GM23338 (cell line): ENCODE results near the gene RGMB. TPM values are rescaled to one million over a fixed set of nuclear protein-coding genes. Genes with fewer than 3 reads are reported as not detected.

Experiments used
- ATAC-seq: fragments of 200-7000 bp; cut with Tn5 transposase; 3 replicates; pipeline ENCODE4 v1.9.1; 2020
- DNase-seq: peaks from one replicate; pipeline ENCODE4 v3.0.0-alpha.2; 2015; ENCODE audit warnings: low spot score
- H2AFZ ChIP-seq: fragments of 200-600 bp; sonication (generic); 2 replicates; pipeline ENCODE4 v1.8.0; 2016; ENCODE audit warnings: antibody characterized with exemption, mild to moderate bottlenecking, moderate library complexity
- H3F3A ChIP-seq: fragments of 200-600 bp; sonication (generic); replicated peaks from 2 replicates; pipeline ENCODE4 v1.8.0; 2017; ENCODE audit warnings: antibody characterized with exemption, mixed run types, low read depth
- H3K27ac ChIP-seq: fragments of 200-600 bp; sonication (generic); 2 replicates; pipeline ENCODE4 v1.6.1; 2016; ENCODE audit warnings: low read depth
- H3K27me3 ChIP-seq: fragments of 200-600 bp; sonication (generic); 2 replicates; pipeline ENCODE4 v1.8.0; 2016; ENCODE audit warnings: mild to moderate bottlenecking, mixed run types, moderate library complexity; ENCODE audit not compliant: insufficient read depth
- H3K36me3 ChIP-seq: fragments of 200-600 bp; sonication (generic); 2 replicates; pipeline ENCODE4 v1.8.0; 2016; ENCODE audit warnings: mild to moderate bottlenecking; ENCODE audit not compliant: insufficient read depth
- H3K4me1 ChIP-seq: fragments of 200-600 bp; sonication (generic); 2 replicates; pipeline ENCODE4 v1.8.0; 2016; ENCODE audit warnings: mild to moderate bottlenecking, moderate library complexity; ENCODE audit not compliant: insufficient read depth
- H3K4me2 ChIP-seq: fragments of 200-600 bp; sonication (generic); 2 replicates; pipeline ENCODE4 v1.7.1; 2017; ENCODE audit warnings: mixed run types
- H3K4me3 ChIP-seq: fragments of 200-600 bp; sonication (generic); 2 replicates; pipeline ENCODE4 v1.6.1; 2016; ENCODE audit warnings: mixed run types
- H3K79me2 ChIP-seq: fragments of 200-600 bp; sonication (generic); replicated peaks from 2 replicates; pipeline ENCODE4 v1.8.0; 2017; ENCODE audit warnings: mild to moderate bottlenecking; ENCODE audit not compliant: insufficient read depth
- H3K9me2 ChIP-seq: fragments of 200-600 bp; sonication (generic); 2 replicates; pipeline ENCODE4 v1.8.0; 2017; ENCODE audit not compliant: insufficient read depth
- H4K20me1 ChIP-seq: fragments of 200-600 bp; sonication (generic); replicated peaks from 2 replicates; pipeline ENCODE4 v1.8.0; 2017; ENCODE audit warnings: mild to moderate bottlenecking; ENCODE audit not compliant: insufficient read depth
- H3K27ac Mint-ChIP-seq: 2 replicates; pipeline ENCODE4 v1.8.0; 2020; ENCODE audit warnings: inconsistent platforms, mild to moderate bottlenecking, moderate library complexity, mixed read lengths
- H3K27me3 Mint-ChIP-seq: 3 replicates; pipeline ENCODE4 v1.8.0; 2022; ENCODE audit warnings: low read depth, mild to moderate bottlenecking, moderate library complexity, mixed read lengths, inconsistent platforms; ENCODE audit not compliant: insufficient read depth, poor library complexity
- H3K36me3 Mint-ChIP-seq: 3 replicates; pipeline ENCODE4 v1.8.0; 2021; ENCODE audit warnings: low read depth, mild to moderate bottlenecking, inconsistent platforms, moderate library complexity, mixed read lengths
- H3K4me1 Mint-ChIP-seq: 3 replicates; pipeline ENCODE4 v1.8.0; 2020; ENCODE audit warnings: mild to moderate bottlenecking, inconsistent platforms, mixed read lengths
- H3K4me3 Mint-ChIP-seq: 3 replicates; pipeline ENCODE4 v1.8.0; 2021; ENCODE audit warnings: moderate library complexity, mild to moderate bottlenecking, inconsistent platforms, mixed read lengths
- H3K9me3 Mint-ChIP-seq: 3 replicates; pipeline ENCODE4 v1.8.0; 2020; ENCODE audit warnings: moderate library complexity, mild to moderate bottlenecking, inconsistent platforms, mixed read lengths
- CREB1 ChIP-seq: fragments of 250-450 bp; sonication (Bioruptor Pico); IDR thresholded peaks from 2 replicates; pipeline ENCODE4 v1.5.0; 2020; ENCODE audit warnings: low read depth, mild to moderate bottlenecking, moderate library complexity
- CTCF ChIP-seq, 2 experiments: fragments of 200-600 bp in 1 of 2; sonication (generic) in 1 of 2; conservative IDR thresholded peaks; 2 replicates each; pipeline versions ENCODE4 v1.5.1 to v1.6.1; 2016 to 2017; ENCODE audit warnings: antibody characterized with exemption in 2 of 2, low read depth in 2 of 2, mild to moderate bottlenecking in 2 of 2, moderate library complexity in 1 of 2
- ETS1 ChIP-seq: IDR thresholded peaks from 2 replicates; pipeline ENCODE4 v1.6.1; 2016; ENCODE audit warnings: antibody characterized with exemption
- EZH2 ChIP-seq: fragments of 200-600 bp; sonication (generic); IDR thresholded peaks from one replicate; pipeline ENCODE4 v1.8.0; 2017; ENCODE audit warnings: antibody characterized with exemption, mild to moderate bottlenecking, low read depth; ENCODE audit not compliant: unreplicated experiment
- EZH2phosphoT487 ChIP-seq: fragments of 200-600 bp; sonication (generic); IDR thresholded peaks from one replicate; pipeline ENCODE4 v1.8.1; 2018; ENCODE audit warnings: antibody characterized with exemption; ENCODE audit not compliant: unreplicated experiment
- JUNB ChIP-seq: IDR thresholded peaks from one replicate; pipeline ENCODE4 v1.6.1; 2016; ENCODE audit warnings: antibody characterized with exemption; ENCODE audit not compliant: unreplicated experiment
- NANOG ChIP-seq: IDR thresholded peaks from 2 replicates; pipeline ENCODE4 v1.6.1; 2016; ENCODE audit warnings: antibody characterized with exemption, borderline replicate concordance
- POLR2AphosphoS5 ChIP-seq: IDR thresholded peaks from 2 replicates; pipeline ENCODE4 v1.6.1; 2016; ENCODE audit warnings: antibody characterized with exemption, low read depth
- REST ChIP-seq: IDR thresholded peaks from one replicate; pipeline ENCODE4 v1.6.1; 2018; ENCODE audit warnings: antibody characterized with exemption; ENCODE audit not compliant: unreplicated experiment
- STAT1 ChIP-seq: IDR thresholded peaks from one replicate; pipeline ENCODE4 v1.6.1; 2016; ENCODE audit warnings: antibody characterized with exemption; ENCODE audit not compliant: unreplicated experiment
- ZNF114 ChIP-seq: fragments of 250-450 bp; sonication (Bioruptor Pico); IDR thresholded peaks from 2 replicates; pipeline ENCODE4 v1.5.0; 2020; ENCODE audit warnings: mild to moderate bottlenecking, moderate library complexity
- ZNF331 ChIP-seq: fragments of 250-450 bp; sonication (Bioruptor Pico); IDR thresholded peaks from 2 replicates; pipeline ENCODE4 v1.5.0; 2020; ENCODE audit warnings: low read depth, mild to moderate bottlenecking, moderate library complexity
- ZNF462 ChIP-seq: fragments of 250-450 bp; sonication (Bioruptor Pico); IDR thresholded peaks from 2 replicates; pipeline ENCODE4 v1.5.0; 2020; ENCODE audit warnings: mild to moderate bottlenecking, moderate library complexity
- polyA plus RNA-seq: library from polyadenylated mRNA; unstranded; fragments of >200 nt; fragmentation: Nextera tagmentation; extraction: Ambion mirVana; gene quantifications from 2 replicates; pipeline ENCODE4 v1.2.1, GENCODE V29; 2016
- total RNA-seq: library from RNA; depleted of rRNA; stranded (reverse); fragments of >200 nt; shearing (Covaris generic); gene quantifications from 2 replicates; pipeline ENCODE4 v1.2.3, GENCODE V29; 2014

RGMB gene
- total and polyA plus RNA-seq, 2 experiments from 2014 or later: 21.7 to 34.3 TPM

GRCh38 chr5:98827588-98828284 is 54.3 kb downstream of the RGMB start:
- Histone ChIP-seq H3K4me2 (no peak overlapping the region), H3K4me1 (no peaks in the 10 kb centered on the region), H3K9me2 (no peaks in the 10 kb centered on the region), H3K27me3 (no peaks in the 10 kb centered on the region), H2AFZ (no peak overlapping the region), H3K79me2 (no peaks in the 10 kb centered on the region), H4K20me1 (no peaks in the 10 kb centered on the region), H3F3A (no peaks in the 10 kb centered on the region), H3K27ac (no peak overlapping the region), H3K4me3 (no peak overlapping the region), H3K36me3 (no peaks in the 10 kb centered on the region)
- peaks cover 6% of the 10 kb centered on the region for H3K27me3 Mint-ChIP-seq
- ATAC-seq: no peak
- no peak for DNase-seq
- H3K9me3 Mint-ChIP-seq: peaks cover 10% of the 10 kb centered on the region
- H3K36me3 Mint-ChIP-seq: no peaks in the 10 kb centered on the region
- no peak overlapping the region for H3K4me3 Mint-ChIP-seq
- H3K4me1 Mint-ChIP-seq: no peaks in the 10 kb centered on the region
- H3K27ac Mint-ChIP-seq: no peak overlapping the region
- TF ChIP-seq JUNB (no peak), CREB1 (CRISPR knock-in tag) (no peak), NANOG (no peak), POLR2AphosphoS5 (no peak), REST (no peak), EZH2phosphoT487 (no peak), ZNF114 (CRISPR knock-in tag) (no peak), ETS1 (no peak), ZNF331 (CRISPR knock-in tag) (no peak), ZNF462 (no peak), STAT1 (no peak), EZH2 (no peak), CTCF (conservative IDR thresholded peaks at IDR 0.05; ENCODE audit: low read depth in 2 of 2) (no peak)
